ENCODE results near the gene RNF212. TPM values are rescaled to one million over a fixed set of nuclear protein-coding genes. Genes with fewer than 3 reads are reported as not detected.

RNF212 gene
- total and polyA plus RNA-seq, 2 of the 13 experiments (the other 11 are each of a cell fraction or from before 2014, with no cell fraction given): not detected

GRCh38 chr4:1112174-1112820, 1.1 kb downstream of the RNF212 start:
- no peaks in the 10 kb centered on the region for H4K20me1 ChIP-seq (ENCODE audit: insufficient read depth, low read length)
- H2AFZ ChIP-seq (ENCODE audit: low read length): no peak overlapping the region
- CTCF ChIA-PET (ENCODE audit: low intra/inter-chr PET ratio, low total read pairs): no interaction called here
- H3K79me2 ChIP-seq (ENCODE audit: insufficient read depth, low read length): no peaks in the 10 kb centered on the region
- H3K4me1 ChIP-seq (ENCODE audit: insufficient read depth, low read length): peaks cover 31% of the 10 kb centered on the region
- no peak overlapping the region for H3K4me3 ChIP-seq (replicated peaks in 1 of 3; ENCODE audit: insufficient read depth in 1 of 3, low read depth in 2 of 3, low read length in 3 of 3)
- DNase-seq (ENCODE audit: low spot score) (no peak), ATAC-seq (no peak), FAIRE-seq (no peak)
- no peaks in the 10 kb centered on the region for H3K9me3 ChIP-seq (ENCODE audit: low read length)
- H3K9ac ChIP-seq (ENCODE audit: insufficient read depth, low read depth, low read length): no peak overlapping the region
- POLR2A ChIA-PET: no interaction called here
- in situ Hi-C loops (cut with HindIII; ENCODE audit: extremely low pct_ligation_motif_present, low pct_unique_long_range_greater_than_20kb) (no loop called here), intact Hi-C loops (cut with micrococcal nuclease; ENCODE audit: unreplicated experiment) (no loop called here)
- no peaks in the 10 kb centered on the region; a peak in 1 of 5 replicates for H3K36me3 ChIP-seq (replicated peaks in 1 of 2; ENCODE audit: control insufficient read depth in 1 of 2, insufficient read depth in 2 of 2, low read length in 2 of 2)
- H3K27me3 ChIP-seq (ENCODE audit: control insufficient read depth in 1 of 2, insufficient read depth in 2 of 2, low read length in 2 of 2): peaks cover 6 to 30% of the 10 kb centered on the region in 2 experiments; a peak in 4 of 5 replicates
- no TSS peak for BruUV-seq (replicated peaks)
- 54% methylated on average over 27 of the region's 27 CpGs for WGBS (ENCODE audit: low lambda C conversion rate)
- H3K27ac ChIP-seq (ENCODE audit: extremely low read length, insufficient read depth, low read length): no peak overlapping the region
- H3K4me2 ChIP-seq (ENCODE audit: low read depth, low read length): no peak overlapping the region
- TF ChIP-seq E2F1 (CRISPR knock-in tag; IDR thresholded peaks at IDR 0.05) (no peak), HCFC1 (IDR thresholded peaks at IDR 0.05; ENCODE audit: low read depth, low read length) (no peak), ARID2 (CRISPR knock-in tag; IDR thresholded peaks at IDR 0.05; ENCODE audit: borderline replicate concordance) (no peak), ZNF549 (CRISPR knock-in tag; IDR thresholded peaks at IDR 0.05) (no peak), ELF3 (CRISPR knock-in tag; IDR thresholded peaks at IDR 0.05) (no peak), SRSF9 (IDR thresholded peaks at IDR 0.05; ENCODE audit: borderline replicate concordance, insufficient read depth, low read depth, low read length, poor library complexity, severe bottlenecking) (no peak), ZNF572 (CRISPR knock-in tag; IDR thresholded peaks at IDR 0.05) (no peak), RFX5 (IDR thresholded peaks at IDR 0.05; ENCODE audit: low read depth, low read length) (no peak), ZBTB4 (CRISPR knock-in tag; IDR thresholded peaks at IDR 0.05; ENCODE audit: borderline replicate concordance) (no peak), GZF1 (CRISPR knock-in tag; IDR thresholded peaks at IDR 0.05) (no peak), IRF9 (CRISPR knock-in tag; IDR thresholded peaks at IDR 0.05; ENCODE audit: borderline replicate concordance) (no peak), ZNF160 (CRISPR knock-in tag; IDR thresholded peaks at IDR 0.05) (no peak), MED8 (CRISPR knock-in tag; IDR thresholded peaks at IDR 0.05; ENCODE audit: insufficient replicate concordance) (no peak), POLR2A (IDR thresholded peaks at IDR 0.05; ENCODE audit: insufficient read depth in 1 of 2, low read depth in 2 of 2, low read length in 2 of 2) (no peak), SP140L (CRISPR knock-in tag; IDR thresholded peaks at IDR 0.05; ENCODE audit: borderline replicate concordance) (no peak), SRF (IDR thresholded peaks at IDR 0.05; ENCODE audit: low read depth, low read length) (no peak), FOXC1 (CRISPR knock-in tag; IDR thresholded peaks at IDR 0.05; ENCODE audit: borderline replicate concordance) (no peak)

All from HepG2 (cell line).